Measurements from ENCODE around the gene ALOX5AP.
"Not testable (repeated sequence)": the region's sequence is repeated elsewhere in the genome, so short reads cannot be mapped to it uniquely, and the experiment has no call there.

ALOX5AP gene

GRCh38 chr13:30739237-30739528 lies 3.8 kb downstream of the ALOX5AP start:
- no peak for DNase-seq

- peak; percentile 82 for DNase-seq
These were observed 4.7 kb downstream of the ALOX5AP start for GRCh38 chr13:30739761-30740642.

DNA sequence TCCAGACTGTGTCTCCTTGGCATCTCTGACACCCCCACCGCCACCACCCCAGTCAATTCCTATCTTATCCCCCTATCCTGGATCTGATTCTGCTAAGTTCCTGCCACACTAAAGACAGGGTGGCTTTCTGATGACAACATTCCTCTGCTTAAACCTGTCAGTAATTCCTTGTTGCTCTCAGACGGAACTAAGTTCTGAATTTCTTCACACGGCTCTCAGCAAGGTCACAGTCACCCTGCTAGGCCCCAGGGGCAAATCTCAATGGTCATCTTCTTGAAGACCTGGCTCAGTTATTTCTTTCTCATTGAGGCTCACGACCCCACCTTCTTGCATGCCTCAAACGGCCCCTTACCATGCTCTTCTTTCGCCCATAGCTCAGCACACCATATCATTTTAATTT lies 7.6 kb downstream of the ALOX5AP start:
- no peak for DNase-seq

GRCh38 chr13:30743319-30744055 lies 8.1 kb downstream of the ALOX5AP start:
- DNase-seq = peak; percentile 100

DNA sequence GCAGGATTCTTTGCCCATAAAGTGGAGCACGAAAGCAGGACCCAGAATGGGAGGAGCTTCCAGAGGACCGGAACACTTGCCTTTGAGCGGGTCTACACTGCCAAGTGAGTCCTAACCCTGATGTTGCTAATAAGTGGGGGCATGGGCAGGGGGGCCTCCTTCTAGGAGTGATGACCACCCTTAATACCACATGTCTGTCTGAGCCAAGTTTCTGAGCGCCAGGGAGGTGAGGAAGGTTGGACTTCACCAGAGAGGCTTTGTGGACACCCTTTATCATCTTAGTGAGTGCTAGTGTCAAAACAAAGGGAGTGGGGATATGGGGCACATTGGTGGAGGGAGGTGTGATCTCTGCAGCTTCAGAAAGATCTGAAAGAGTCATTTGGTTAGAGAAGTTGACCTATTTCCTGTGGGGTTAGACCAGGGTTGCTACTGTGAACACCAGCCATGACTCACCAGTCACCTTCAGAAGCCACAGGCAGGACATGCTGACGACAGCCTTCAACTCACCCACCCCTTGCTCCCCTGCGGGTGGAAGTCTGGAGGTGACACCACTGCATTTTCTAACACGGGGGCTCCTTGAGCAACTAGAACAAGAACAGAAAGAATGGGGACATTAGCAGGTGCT lies 8.8 kb downstream of the ALOX5AP start:
- no peak for DNase-seq

DNA sequence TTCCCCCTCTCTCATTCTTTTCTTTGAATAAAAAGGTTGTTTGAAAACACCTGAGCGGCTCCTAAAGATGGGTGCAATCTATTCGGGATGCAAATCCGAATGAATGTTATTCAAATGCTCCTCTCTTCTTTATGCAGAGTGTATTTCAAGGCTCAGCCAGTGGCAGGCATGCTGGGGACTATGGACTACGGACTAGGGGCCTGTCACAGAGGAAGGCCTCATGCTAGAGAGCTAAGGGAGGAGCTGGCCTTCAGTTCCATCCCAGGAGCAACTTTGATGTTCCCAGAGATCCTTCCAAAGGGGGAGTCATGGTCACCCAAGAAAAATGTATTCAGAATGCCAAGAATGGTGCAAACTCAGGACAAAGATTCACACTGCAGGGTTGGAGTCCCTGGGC lies 9.3 kb downstream of the ALOX5AP start:
- no peak for DNase-seq

GRCh38 chr13:30745906-30746686 lies 10.8 kb downstream of the ALOX5AP start:
- no peak for DNase-seq

GRCh38 chr13:30746791-30747190 lies 11.4 kb downstream of the ALOX5AP start:
- no peak for DNase-seq

DNA sequence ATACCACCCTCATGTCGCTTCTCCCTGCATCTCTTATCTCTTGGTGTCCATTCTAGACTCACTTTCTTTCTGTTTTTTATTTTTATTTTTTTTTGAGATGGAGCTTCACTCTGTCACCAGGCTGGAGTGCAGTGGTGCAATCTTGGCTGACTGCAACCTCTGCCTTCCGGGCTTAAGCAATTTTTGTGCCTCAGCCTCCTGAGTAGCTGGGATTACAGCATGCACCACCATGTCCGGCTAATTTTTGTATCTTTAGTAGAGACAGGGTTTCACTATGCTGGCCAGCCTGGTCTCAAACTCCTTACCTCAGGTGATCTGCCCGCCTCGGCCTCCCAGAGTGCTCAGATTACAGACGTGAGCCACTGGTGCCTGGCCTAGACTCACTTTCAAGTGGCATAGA lies 12.5 kb downstream of the ALOX5AP start:
- not testable (repeated sequence) for DNase-seq

DNA sequence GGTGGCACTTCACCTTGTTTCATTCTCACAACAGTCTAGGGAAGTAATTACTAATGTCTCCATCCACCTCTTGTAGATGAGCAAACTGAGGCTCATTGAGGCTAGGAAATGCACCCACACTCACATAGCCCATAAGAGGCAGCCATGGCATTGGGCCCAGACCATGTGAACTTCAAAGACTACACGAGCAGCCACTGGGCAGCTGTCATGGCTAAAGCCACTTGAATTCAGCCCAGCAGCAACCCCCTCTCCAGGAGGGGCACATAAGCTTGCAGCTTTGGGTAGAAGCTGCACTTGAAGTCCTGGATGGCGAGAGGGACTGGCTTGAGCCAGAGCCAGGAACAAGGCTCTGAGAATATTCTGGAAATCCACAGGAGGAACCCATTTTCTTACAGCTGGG lies 13.4 kb downstream of the ALOX5AP start:
- no peak for DNase-seq

- no peak for DNase-seq
These were observed 14.7 kb downstream of the ALOX5AP start for GRCh38 chr13:30750036-30750435.

DNA sequence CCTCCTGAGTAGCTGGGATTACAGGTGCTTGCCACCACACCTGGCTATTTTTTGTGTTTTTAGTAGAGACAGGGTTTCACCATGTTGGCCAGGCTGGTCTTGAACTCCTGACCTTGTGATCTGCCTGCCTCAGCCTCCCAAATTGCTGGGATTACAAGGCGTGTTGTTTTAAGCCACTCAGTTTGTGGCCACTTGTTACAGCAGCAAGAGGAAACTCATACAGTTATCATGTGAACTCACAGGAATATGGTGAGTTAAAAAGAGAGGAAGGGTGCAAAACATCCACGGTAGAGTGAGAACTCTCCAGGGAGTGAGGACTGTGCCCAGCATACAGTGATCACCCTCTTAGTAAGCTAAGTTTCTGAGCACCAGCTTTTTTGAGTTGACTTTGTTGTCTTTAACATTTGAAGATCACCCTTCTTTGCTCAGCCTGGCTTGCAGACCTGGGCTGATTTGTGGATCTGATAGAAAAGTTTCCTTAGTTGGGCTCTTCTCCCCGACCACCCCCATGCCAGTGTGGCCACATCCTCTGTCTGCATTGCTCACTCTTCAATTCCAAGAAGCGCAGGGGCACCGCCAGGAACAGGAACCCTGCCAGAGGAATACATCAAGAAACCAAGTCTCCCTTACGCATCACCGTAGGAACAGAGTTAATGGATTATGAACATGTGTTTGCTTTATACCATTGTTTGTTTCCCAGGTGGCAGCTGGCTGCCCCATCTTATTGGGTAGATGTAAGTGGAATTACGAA lies 16.0 kb downstream of the ALOX5AP start:
- DNase-seq = peak; percentile 17

DNA sequence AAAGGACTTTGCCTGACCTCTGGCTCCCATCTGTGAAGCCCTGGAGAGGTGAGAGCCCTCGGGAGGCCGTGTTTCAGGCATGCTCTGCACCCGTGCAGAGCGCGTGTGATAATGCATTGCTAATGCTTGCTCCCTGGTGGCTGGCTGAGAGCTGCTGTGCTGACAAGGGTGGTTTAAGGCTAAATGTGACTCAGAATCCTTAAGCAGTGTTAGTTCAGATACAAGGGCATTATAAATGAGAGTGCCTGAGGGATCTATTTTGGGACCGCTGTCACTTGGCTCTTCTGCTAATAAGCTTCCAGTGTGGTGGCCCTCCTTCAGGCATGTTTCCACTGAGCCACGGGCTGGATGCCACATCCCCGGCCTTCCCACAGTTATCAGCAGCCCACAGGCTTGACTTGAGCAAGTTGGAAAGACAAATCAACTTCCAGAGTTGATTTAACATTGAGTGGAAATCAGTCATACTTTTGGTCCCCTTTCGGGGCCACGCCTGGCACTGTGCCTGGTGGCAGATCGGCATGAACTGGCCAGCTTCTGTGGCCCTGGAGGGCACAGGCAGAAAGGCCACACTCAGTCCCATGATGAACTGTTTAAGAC lies 17.0 kb downstream of the ALOX5AP start:
- DNase-seq = peak; percentile 60

- DNase-seq = no peak
These were observed 17.8 kb downstream of the ALOX5AP start for GRCh38 chr13:30753030-30753616.

DNA sequence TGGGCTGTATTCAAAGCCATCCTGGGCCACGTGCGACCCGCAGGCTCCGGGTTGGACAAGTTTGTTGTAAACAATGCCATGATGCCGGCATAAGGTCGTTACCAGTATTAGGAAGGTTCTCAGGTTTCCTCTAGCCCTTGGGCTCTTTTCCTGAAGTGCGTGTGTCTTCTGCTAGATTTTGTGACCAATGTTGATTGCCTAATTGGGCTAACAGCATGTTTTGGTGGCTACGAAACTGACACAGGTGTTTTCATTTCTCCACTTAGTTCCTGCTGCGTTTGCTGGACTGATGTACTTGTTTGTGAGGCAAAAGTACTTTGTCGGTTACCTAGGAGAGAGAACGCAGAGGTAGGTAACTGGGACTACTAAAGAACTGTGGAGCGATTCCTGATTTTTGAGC lies 20.3 kb downstream of the ALOX5AP start:
- DNase-seq = no peak

- no peak for DNase-seq
These were observed 21.8 kb downstream of the ALOX5AP start for GRCh38 chr13:30757026-30757742.

GRCh38 chr13:30759748-30760147 lies 24.4 kb downstream of the ALOX5AP start:
- peak; percentile 47 for DNase-seq

GRCh38 chr13:30762643-30763042 lies 27.3 kb downstream of the ALOX5AP start:
- peak; percentile 25 for DNase-seq

GRCh38 chr13:30763786-30764413 lies 28.6 kb downstream of the ALOX5AP start:
- peak; percentile 28 for DNase-seq

DNA sequence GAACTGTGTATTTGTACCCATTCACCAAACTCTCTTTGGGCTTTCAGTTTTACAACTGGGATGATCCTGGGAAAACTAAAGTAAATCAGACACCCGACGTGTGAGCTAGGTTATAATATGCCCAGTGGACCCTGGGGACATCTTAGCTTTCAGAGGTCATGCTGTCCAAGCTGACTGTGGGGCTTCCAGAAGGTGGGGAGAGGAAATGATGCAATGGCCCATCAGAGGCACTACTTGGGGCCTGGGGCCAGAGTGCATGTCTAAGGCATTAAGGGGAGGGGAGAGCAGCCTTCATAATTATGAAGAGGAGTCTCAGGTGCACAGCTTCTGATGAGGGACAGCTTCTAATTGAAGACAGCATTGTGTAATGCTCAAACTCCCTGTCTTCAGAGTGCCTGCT lies 30.9 kb downstream of the ALOX5AP start:
- DNase-seq = no peak
